ENCODE data around the gene NHS.

Gene NHS

GRCh38 chrX:17374619-17375366, at the start of gene NHS:
NHS (plus strand) TSS chrX:17375200; CDS start chrX:17375758, 558 bp downstream.
- DNase-seq, result peak in 38 of 51 donors; percentile 0 to 54 (median 11)

- DNase-seq, result no peak
These were observed 46.2 kb upstream of the NHS start for GRCh38 chrX:17328837-17329236.

- no peak for DNase-seq
These were observed 38.6 kb upstream of the NHS start for GRCh38 chrX:17336377-17336776.

GRCh38 chrX:17355976-17356375, 19.0 kb upstream of the NHS start:
- DNase-seq, result no peak

GRCh38 chrX:17359500-17359899, 15.5 kb upstream of the NHS start:
- no peak for DNase-seq

GRCh38 chrX:17361620-17362019, 13.4 kb upstream of the NHS start:
- DNase-seq, result no peak

GRCh38 chrX:17368002-17368401, 7.0 kb upstream of the NHS start:
- no peak for DNase-seq

- DNase-seq, result no peak
These were observed 5.7 kb upstream of the NHS start for GRCh38 chrX:17369309-17369708.

GRCh38 chrX:17370191-17370590, 4.8 kb upstream of the NHS start:
- no peak for DNase-seq

- no peak for DNase-seq
These were observed 2.9 kb upstream of the NHS start for GRCh38 chrX:17372052-17372451.

- no peak for DNase-seq
These were observed 1.7 kb upstream of the NHS start for GRCh38 chrX:17373337-17373736.

- DNase-seq, result peak in 3 of 51 donors; percentile 1 to 28 (median 15)
These were observed 302 bp downstream of the NHS start for GRCh38 chrX:17375367-17375636.

GRCh38 chrX:17375637-17376430, 834 bp downstream of the NHS start:
- DNase-seq, result peak in 7 of 51 donors; percentile 0 to 29 (median 2)

- DNase-seq, result peak in 2 of 51 donors; percentile 0 to 4
These were observed 1.6 kb downstream of the NHS start for GRCh38 chrX:17376431-17377077.

GRCh38 chrX:17377091-17377717, 2.2 kb downstream of the NHS start:
- DNase-seq, result peak in 16 of 51 donors; percentile 0 to 8 (median 2)

- DNase-seq, result peak in 1 of 51 donors; percentile 5
These were observed 2.8 kb downstream of the NHS start for GRCh38 chrX:17377795-17378194.

GRCh38 chrX:17380221-17380620, 5.2 kb downstream of the NHS start:
- DNase-seq, result no peak

GRCh38 chrX:17390419-17390850, 15.4 kb downstream of the NHS start:
- no peak for DNase-seq

GRCh38 chrX:17395154-17395553, 20.2 kb downstream of the NHS start:
- no peak for DNase-seq

- DNase-seq, result no peak
These were observed 22.1 kb downstream of the NHS start for GRCh38 chrX:17397074-17397473.

GRCh38 chrX:17403189-17403691, 28.2 kb downstream of the NHS start:
- no peak for DNase-seq

- DNase-seq, result no peak
These were observed 29.0 kb downstream of the NHS start for GRCh38 chrX:17403972-17404371.
